Measurements from ENCODE around the gene PITPNM3.

GRCh38 chr17:6575596-6575988, 19.2 kb upstream of the PITPNM3 start:
- no peak for TF ChIP-seq POLR2A (IDR thresholded peaks at IDR 0.05)
- no peak for TF ChIP-seq CTCF (IDR thresholded peaks at IDR 0.05)
